A549 treated with Hydrocortisone at 1 μM for 4 hours (cell line): ENCODE data around the gene LGALS4. TPM values are rescaled to one million over a fixed set of nuclear protein-coding genes. Genes with fewer than 3 reads are reported as not detected.

Source experiments
- total RNA-seq: library from RNA; stranded (reverse); fragments of 200-300 nt; extraction: Qiagen RNA extraction; gene quantifications from 5 replicates; pipeline ENCODE4 v1.2.3, GENCODE V29; 2022

Gene LGALS4
- 0.17 to 0.68 TPM (median 0.59 TPM) in 5 replicates for total RNA-seq

GRCh38 chr19:38812841-38813320 lies at the start of gene LGALS4:
Gene LGALS4 (minus strand): TSS chr19:38812945. CDS start chr19:38812886, 59 bp downstream.

GRCh38 chr19:38849860-38850435 lies 37.2 kb upstream of the LGALS4 start, which contains the start of gene HNRNPL:
Gene HNRNPL (minus strand): TSS chr19:38849986. CDS start chr19:38849966, 20 bp downstream.

GRCh38 chr19:38788478-38789243 lies 24.1 kb downstream of the LGALS4 start, which contains the start of gene LGALS7B:
Gene LGALS7B (plus strand): TSS chr19:38789200. CDS start chr19:38789227, 27 bp downstream.

GRCh38 chr19:38773469-38774177 lies 39.1 kb downstream of the LGALS4 start, which contains the start of gene LGALS7:
Gene LGALS7 (minus strand): TSS chr19:38773517. CDS start chr19:38773492, 25 bp downstream.

Other genes with a start within 250 kb of the LGALS4 start
- 0.62 to 2.4 TPM (median 1.2 TPM) in 5 replicates for gene MAP4K1, start 195.0 kb downstream of the LGALS4 start, total RNA-seq
- gene EIF3K, start 193.8 kb downstream of the LGALS4 start, total RNA-seq = 695 to 942 TPM (median 726 TPM) in 5 replicates
- gene ACTN4, start 165.3 kb downstream of the LGALS4 start, total RNA-seq = 1,021 to 1,126 TPM (median 1,096 TPM) in 5 replicates
- gene CAPN12, start 68.5 kb downstream of the LGALS4 start, total RNA-seq = 4.9 to 7.4 TPM (median 6.4 TPM) in 5 replicates
- gene LGALS7, start 39.4 kb downstream of the LGALS4 start, total RNA-seq = 0.29 to 0.43 TPM (median 0.38 TPM) in 3 of 5 replicates, not detected in the others
- 0.23 to 0.69 TPM (median 0.54 TPM) in 4 of 5 replicates, not detected in the other for gene LGALS7B, start 23.7 kb downstream of the LGALS4 start, total RNA-seq
- 256 to 422 TPM (median 284 TPM) in 5 replicates for gene ECH1, start 18.8 kb upstream of the LGALS4 start, total RNA-seq
- gene HNRNPL, start 37.0 kb upstream of the LGALS4 start, total RNA-seq = 329 to 371 TPM (median 352 TPM) in 5 replicates
- 1.9 to 2.9 TPM (median 2.5 TPM) in 5 replicates for gene RINL, start 65.3 kb upstream of the LGALS4 start, total RNA-seq
- gene SIRT2, start 86.7 kb upstream of the LGALS4 start, total RNA-seq = 35.3 to 41.1 TPM (median 37.5 TPM) in 5 replicates
- gene NFKBIB, start 87.0 kb upstream of the LGALS4 start, total RNA-seq = 62.1 to 122 TPM (median 94.8 TPM) in 5 replicates
- 0.48 to 1.0 TPM (median 0.74 TPM) in 5 replicates for gene CCER2, start 99.2 kb upstream of the LGALS4 start, total RNA-seq
- 50.9 to 52.4 TPM (median 52.1 TPM) in 5 replicates for gene SARS2, start 117.8 kb upstream of the LGALS4 start, total RNA-seq
- gene MRPS12, start 118.0 kb upstream of the LGALS4 start, total RNA-seq = 193 to 307 TPM (median 271 TPM) in 5 replicates
- 67.6 to 80.4 TPM (median 73.3 TPM) in 5 replicates for gene FBXO17, start 162.8 kb upstream of the LGALS4 start, total RNA-seq
- 2.6 to 5.6 TPM (median 3.8 TPM) in 5 replicates for gene FBXO27, start 219.6 kb upstream of the LGALS4 start, total RNA-seq